Stimulated activated CD8-positive, alpha-beta memory T cell treated with anti-CD3 and anti-CD28 coated beads, Interleukin-7, amount 100 ng/mL, for 1 hour (primary cell): Measurements from ENCODE around the gene ST6GALNAC1.

Experiments used
- DNase-seq, 2 donors: peaks; one replicate each; pipeline ENCODE4 v3.0.0-alpha.2; 2020; ENCODE audit warnings: low read depth in 2 of 2

The ST6GALNAC1 gene

GRCh38 chr17:76675648-76676047 lies 32.1 kb upstream of the ST6GALNAC1 start:
- DNase-seq = no peak

- DNase-seq = no peak
These were observed 31.0 kb upstream of the ST6GALNAC1 start for GRCh38 chr17:76674600-76674999.

GRCh38 chr17:76673729-76674128 lies 30.2 kb upstream of the ST6GALNAC1 start:
- DNase-seq = no peak

GRCh38 chr17:76672892-76673291 lies 29.3 kb upstream of the ST6GALNAC1 start:
- DNase-seq = no peak

GRCh38 chr17:76672270-76672851 lies 28.8 kb upstream of the ST6GALNAC1 start:
- DNase-seq = no peak

- DNase-seq = no peak
These were observed 28.3 kb upstream of the ST6GALNAC1 start for GRCh38 chr17:76671912-76672262.

- peak; percentile 94 to 98 for DNase-seq
These were observed 27.8 kb upstream of the ST6GALNAC1 start for GRCh38 chr17:76671123-76671911.

- no peak for DNase-seq
These were observed 27.2 kb upstream of the ST6GALNAC1 start for GRCh38 chr17:76670718-76671122.

- DNase-seq = no peak
These were observed 26.6 kb upstream of the ST6GALNAC1 start for GRCh38 chr17:76670020-76670717.

GRCh38 chr17:76667786-76668453 lies 24.4 kb upstream of the ST6GALNAC1 start:
- no peak for DNase-seq

GRCh38 chr17:76667491-76667755 lies 23.9 kb upstream of the ST6GALNAC1 start:
- no peak for DNase-seq

- no peak for DNase-seq
These were observed 17.1 kb upstream of the ST6GALNAC1 start for GRCh38 chr17:76660656-76661042.

- no peak for DNase-seq
These were observed 16.5 kb upstream of the ST6GALNAC1 start for GRCh38 chr17:76659928-76660655.

- no peak for DNase-seq
These were observed 14.7 kb upstream of the ST6GALNAC1 start for GRCh38 chr17:76658242-76658662.

GRCh38 chr17:76657505-76658241 lies 14.1 kb upstream of the ST6GALNAC1 start:
- DNase-seq = no peak

GRCh38 chr17:76654408-76654807 lies 10.9 kb upstream of the ST6GALNAC1 start:
- no peak for DNase-seq

- no peak for DNase-seq
These were observed 6.9 kb upstream of the ST6GALNAC1 start for GRCh38 chr17:76650504-76650903.

GRCh38 chr17:76646712-76647111 lies 3.2 kb upstream of the ST6GALNAC1 start:
- DNase-seq = no peak

- DNase-seq = no peak
These were observed 1.9 kb upstream of the ST6GALNAC1 start for GRCh38 chr17:76645481-76645880.

- no peak for DNase-seq
These were observed 1.4 kb upstream of the ST6GALNAC1 start for GRCh38 chr17:76644995-76645394.

- no peak for DNase-seq
These were observed 563 bp downstream of the ST6GALNAC1 start for GRCh38 chr17:76642994-76643393.
